ENCODE data around the gene SLC2A4.
A peak's percentile ranks its signal among the peaks of the same experiment; 100 is the strongest.

SLC2A4 gene

DNA sequence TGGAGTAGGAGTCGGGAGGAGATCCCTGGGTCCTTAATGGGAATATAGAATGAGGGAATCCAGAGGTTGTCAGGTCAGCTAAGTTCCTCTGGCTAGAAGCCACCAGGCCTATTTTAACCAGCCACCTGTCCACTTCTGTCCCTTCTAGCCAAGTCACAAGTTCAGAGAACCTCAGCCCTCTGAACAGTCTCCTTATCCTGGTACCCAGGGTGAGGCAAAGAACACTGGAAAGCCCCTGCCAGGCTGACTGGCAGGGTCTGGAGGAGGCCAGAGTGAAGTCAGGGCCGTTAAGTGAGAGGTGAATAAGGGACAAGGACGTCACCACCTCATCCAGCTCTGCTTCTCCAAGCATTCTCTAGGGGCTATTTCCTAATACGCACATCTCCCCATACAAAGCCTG, 32.7 kb upstream of the SLC2A4 start:
- DNase-seq (ENCODE audit: low read depth in 2 of 2): no peak

DNA sequence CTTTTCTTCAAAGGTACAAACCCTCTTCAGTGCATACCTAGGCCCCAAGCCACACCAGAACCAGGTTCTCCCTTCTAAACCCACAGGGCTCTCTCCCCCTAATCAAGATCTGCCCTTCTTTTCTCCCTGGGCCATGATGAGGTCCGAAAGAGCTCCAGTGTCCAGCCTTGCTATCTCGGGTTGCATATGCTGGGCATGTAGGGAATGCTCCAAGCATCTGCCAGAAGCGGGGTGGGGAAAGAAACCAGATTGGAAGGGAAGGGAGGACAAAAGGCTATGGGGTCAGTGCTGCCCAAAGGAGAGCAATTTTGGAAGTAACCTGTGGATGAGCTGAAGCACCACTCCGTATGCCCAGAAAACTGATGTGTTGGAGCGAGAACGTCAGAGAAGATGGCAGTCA, 32.3 kb upstream of the SLC2A4 start:
- no peak for DNase-seq (ENCODE audit: low read depth in 2 of 2)

DNA sequence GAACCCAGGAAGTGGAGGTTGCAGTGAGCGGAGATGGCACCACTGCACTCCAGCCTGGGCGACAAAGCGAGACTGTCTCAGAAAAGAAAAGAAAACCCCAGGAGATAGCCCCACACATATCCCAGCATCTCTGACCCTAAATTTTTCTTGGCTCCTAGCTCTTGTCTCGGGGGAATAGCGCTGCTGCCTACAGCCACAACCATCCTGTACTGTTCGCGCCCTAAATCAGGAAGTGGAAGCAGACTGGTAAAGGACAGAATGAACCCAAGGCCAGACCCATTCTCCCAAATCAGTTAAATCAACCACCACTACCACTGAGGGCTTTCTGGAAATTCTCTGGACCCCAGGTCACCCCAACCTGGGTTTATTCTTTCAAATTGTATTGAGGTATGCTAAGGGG, 31.7 kb upstream of the SLC2A4 start:
- no peak for DNase-seq (ENCODE audit: low read depth in 2 of 2)

DNA sequence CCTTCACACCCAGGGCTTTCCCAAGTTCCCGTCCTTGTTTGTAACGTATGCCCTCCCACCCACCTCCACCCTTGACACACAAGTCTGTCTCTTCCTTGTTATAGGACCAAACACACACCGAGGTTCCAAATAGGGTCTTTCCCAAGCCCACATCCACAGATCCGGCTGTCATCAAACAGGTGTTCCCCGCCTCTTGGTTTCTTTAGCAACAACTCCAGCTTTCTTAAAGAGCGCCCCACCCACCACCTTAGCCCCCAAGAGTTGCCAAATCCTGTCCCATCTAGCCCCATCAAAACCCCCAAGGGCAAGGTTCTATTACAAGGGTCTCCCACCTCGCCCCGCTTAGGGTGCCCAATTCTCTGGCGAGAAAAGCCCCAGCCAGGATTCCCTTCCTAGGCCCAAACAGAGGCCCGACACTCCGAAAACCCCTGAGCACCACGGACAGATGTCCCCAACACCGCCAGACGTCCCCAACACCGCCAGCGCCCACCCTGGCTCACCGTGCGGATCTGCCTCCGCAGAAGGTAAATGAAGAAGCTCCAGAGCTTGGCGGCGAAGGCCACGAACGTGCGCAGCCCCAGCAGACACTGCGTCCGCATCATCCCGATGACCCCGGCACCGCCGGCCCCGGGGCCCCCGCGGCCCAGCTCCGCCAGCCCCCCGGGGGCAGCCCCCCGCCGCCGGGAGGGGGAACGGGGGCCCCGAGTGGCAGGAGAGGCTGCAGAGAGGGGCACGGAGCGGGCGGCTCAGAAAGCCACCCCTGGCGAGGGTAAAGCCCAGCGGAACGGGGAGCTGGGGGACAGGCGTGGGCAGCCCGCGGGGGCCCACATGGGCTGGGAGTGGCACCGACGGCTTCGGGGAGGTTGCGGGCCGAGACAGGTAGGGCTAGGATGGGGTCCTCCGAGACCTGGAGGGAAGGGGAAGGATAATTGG, 30.6 kb upstream of the SLC2A4 start:
- DNase-seq (ENCODE audit: low read depth in 2 of 2): no peak

DNA sequence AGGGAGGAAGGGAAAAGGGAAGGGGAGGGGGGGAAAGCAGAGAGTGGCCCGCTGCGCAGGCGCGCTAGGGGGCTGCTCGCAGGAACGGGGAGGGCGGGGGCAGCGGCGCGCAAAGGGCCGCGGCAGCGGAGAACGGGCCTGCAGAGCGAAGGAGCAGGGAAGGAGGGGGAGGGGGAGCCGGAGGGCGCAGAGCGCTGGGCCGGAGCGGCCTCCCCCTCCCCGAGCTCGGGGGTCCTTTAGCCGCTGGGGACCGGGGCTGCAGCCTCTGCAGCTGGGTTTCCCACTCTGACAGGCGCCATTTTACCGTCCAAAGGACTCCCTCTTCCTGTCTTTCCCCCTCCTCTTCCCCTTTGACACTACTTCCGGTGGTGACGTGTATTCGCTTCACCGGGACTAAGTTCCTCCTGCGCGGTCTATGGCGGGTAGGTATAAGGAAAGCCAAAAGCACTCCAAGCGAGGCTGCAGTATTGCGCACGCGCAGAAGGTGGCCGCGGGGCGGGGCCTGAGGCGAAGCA, 29.8 kb upstream of the SLC2A4 start, which contains the start of gene CTDNEP1:
CTDNEP1 (minus strand) TSS at position 74 of the 515 bp plus-strand sequence. CDS start 438 bp downstream, outside the sequence.
- DNase-seq (ENCODE audit: low read depth in 2 of 2): peak; percentile 95 to 98

DNA sequence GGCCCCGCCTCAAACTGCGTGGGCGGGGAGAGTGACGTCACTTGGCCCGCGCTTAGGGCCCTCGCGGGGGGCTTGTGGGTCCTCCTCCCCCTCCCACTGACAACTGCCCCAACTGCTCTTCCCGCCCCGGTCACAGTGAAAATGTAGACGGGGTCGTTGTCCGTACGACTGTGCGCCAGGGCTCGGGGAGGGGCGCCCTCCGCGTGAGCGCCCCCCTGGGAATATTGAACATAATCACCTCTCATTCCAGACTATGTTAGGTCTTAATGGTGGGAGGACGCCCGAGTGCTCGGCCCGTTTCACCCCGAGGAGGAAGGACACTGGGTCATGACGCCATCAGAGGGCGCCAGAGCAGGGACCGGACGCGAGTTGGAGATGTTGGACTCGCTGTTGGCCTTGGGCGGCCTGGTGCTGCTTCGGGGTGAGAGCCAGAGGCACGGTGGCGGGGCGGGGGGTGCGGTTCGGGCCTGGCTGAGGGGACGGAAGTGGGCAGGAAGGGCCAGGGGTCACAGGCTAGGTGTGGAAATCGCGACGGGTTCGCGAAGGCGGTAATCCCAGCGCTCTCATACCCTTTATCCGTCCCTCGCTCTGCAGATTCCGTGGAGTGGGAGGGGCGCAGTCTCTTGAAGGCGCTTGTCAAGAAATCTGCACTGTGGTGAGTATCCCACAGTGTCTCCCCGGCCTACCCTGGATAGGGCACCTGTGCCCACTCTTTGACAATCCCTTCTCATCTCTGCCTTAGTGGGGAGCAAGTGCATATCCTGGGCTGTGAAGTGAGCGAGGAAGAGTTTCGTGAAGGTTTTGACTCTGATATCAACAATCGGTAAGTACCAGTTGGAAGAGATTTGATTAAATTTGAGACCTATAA, 29.1 kb upstream of the SLC2A4 start, which contains the start of gene ELP5:
ELP5 (plus strand) TSS at position 40 of the 868 bp plus-strand sequence; CDS start at position 376, 336 bp downstream.
- DNase-seq (ENCODE audit: low read depth in 2 of 2): peak; percentile 86 to 88

DNA sequence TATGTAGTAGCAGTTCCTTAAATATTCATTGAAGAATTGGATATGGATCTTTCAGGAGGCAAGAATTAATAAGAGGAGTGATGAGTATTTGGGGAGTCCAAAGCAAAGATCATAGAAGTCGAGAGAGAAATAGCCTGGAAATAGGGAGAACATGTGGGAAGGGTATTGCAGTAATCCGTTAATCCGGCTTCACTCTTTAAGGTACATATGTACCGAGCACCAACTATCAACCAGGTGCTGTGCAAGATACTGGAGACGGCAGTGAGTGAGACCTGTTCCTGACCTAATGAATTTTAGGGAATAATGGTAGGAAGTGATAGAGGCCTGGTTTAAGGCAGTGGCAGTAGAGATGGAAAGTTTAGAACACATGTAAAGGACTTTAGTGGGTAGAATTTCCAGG, 28.4 kb upstream of the SLC2A4 start:
- no peak for DNase-seq (ENCODE audit: low read depth in 2 of 2)

DNA sequence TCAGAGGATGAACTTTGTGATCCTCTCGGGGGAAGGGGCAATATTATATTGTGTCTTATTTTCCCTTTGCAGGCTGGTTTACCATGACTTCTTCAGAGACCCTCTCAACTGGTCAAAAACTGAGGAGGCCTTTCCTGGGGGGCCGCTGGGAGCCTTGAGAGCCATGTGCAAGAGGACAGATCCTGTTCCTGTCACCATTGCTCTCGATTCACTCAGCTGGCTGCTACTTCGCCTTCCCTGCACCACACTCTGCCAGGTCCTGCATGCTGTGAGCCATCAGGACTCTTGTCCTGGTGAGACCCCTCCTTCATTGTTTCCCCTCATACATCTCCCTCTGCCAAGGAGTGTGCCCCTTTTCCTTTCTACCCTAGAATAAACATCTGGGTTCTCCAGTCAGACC, 27.0 kb upstream of the SLC2A4 start:
- no peak for DNase-seq (ENCODE audit: low read depth in 2 of 2)

DNA sequence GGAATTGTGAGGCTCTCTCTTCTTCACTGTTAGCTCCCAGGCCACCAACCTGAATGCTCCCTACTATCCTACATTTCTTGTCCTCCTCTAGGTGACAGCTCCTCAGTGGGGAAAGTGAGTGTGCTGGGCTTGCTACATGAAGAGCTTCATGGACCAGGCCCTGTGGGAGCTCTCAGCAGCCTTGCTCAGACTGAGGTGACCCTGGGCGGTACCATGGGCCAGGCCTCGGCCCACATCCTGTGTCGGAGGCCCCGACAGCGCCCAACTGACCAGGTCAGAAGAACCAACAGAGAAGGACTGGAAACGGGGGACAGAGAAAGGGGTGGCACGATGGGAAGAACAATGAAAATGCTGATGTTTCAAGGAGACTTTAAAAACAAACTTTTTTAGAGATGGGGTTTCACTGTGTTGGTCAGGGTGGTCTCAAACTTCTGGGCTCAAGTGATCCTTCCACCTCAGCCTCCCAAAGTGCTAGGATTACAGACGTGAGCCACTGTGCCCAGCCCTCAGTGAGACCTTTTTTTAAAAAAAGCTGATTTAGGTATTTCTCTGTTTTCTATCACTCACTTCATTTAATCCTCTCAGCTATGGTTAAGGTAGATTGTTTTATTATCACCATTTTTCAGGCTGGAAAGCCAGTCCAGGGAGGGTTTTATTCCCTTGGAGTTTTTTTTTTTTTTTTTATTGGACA, 24.6 kb upstream of the SLC2A4 start:
- DNase-seq (ENCODE audit: low read depth in 2 of 2): no peak

DNA sequence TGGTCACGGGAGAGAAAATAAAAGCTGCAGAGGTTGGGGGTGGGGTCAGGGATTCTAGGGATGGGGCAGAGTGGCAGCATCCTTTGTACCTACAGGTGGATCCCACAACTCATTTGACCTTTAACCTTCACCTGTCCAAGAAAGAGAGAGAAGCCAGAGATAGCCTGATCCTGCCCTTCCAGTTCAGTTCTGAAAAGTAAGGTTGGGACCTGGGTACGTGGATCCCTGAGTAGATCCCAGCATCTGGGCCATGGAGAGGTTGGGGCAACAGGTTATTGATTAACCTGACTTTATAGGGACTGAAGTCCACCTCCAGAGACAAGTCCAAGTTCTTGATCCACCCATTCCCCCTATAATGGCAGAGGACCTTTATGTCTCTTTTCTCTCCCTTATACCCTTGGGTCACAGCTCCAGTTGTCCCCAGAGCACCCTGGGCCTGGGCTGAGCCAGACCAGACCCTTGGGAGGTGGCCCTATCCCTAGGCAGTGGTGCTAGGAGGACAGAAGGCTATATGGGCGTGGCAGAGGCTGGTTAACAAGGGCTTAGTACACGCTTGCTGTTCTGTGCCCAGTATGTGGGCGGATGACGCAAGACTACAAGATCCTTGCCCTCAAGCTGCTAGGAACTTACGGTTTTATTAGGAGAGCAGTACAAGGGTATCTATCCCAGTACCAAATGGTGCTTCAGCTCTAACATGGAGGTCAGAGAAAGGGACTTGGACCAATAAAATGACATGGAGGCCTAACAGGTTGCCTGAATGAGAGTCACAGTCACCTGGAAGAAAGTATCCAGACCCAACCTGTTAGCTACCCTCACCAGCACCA, 22.6 kb upstream of the SLC2A4 start:
- no peak for DNase-seq (ENCODE audit: low read depth in 2 of 2)

DNA sequence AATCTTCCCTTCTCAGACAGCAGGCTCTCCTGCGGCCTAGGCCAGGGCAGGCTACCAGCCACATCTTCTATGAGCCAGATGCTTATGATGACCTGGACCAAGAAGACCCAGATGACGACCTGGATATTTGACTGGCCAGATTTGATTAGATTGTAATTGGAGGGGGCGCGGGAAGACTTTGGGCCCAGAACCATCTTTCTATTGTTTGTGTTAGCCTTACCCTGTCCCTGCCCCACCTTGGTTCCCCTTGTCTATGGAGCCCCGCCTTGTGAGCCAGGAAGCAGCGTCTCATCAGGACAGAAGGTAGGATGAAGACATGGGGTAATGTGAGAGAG, 22.0 kb upstream of the SLC2A4 start:
- no peak for DNase-seq (ENCODE audit: low read depth in 2 of 2)

DNA sequence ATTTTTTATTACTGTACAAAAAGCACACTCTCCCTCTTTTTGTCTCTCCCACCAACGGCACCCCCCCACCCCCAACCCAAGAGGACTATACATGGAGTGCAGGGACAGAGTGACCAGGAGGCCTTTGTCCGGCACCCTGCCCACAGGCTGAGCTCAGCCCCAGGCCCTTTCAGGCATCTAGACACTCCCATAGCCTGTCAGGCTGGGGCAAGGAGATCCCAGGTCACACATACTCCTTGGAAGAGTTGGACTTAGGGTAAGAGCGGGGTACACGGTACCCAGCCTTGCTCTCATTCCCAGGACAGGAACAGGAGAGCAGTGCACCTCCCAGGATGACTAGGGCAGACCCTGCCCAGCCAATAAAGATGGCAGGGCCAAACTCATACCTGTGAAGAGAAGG, 21.4 kb upstream of the SLC2A4 start:
- no peak for DNase-seq (ENCODE audit: low read depth in 2 of 2)

DNA sequence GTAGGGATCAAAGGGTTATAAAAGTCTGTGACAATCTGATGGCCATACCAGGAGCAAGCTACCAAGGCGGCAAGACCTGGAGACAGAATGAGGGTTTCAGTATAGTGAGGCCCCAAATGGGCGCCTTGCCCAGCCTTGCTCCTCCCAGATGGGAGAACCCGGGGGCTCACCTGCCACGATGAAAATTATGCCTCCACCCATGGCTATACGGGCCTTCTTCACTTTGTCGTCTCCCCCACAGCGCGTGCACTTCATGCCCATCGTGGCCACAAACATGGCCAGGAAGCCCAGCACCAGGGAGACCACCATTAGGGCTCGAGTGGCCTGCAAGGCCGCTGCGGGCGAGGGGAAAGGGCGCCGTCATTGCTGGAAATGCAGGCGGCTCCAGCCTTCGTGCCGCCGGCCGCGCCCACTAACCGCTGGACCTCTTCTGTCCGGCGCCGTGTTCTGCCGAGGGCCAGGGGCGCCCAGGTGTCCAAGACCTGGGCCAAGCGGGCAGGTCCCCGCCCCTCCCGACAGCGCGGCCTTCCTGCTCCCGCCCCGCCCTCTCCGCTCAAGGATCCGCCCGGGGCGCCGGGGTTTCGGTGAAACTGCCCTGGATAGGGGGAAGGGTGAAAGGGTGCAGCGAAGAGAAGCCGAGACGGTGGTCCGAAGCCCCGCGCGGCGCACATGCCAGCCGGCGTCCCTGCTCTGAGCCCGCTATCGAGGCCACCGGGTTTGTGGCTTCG, 20.7 kb upstream of the SLC2A4 start:
- DNase-seq (ENCODE audit: low read depth in 2 of 2): no peak

DNA sequence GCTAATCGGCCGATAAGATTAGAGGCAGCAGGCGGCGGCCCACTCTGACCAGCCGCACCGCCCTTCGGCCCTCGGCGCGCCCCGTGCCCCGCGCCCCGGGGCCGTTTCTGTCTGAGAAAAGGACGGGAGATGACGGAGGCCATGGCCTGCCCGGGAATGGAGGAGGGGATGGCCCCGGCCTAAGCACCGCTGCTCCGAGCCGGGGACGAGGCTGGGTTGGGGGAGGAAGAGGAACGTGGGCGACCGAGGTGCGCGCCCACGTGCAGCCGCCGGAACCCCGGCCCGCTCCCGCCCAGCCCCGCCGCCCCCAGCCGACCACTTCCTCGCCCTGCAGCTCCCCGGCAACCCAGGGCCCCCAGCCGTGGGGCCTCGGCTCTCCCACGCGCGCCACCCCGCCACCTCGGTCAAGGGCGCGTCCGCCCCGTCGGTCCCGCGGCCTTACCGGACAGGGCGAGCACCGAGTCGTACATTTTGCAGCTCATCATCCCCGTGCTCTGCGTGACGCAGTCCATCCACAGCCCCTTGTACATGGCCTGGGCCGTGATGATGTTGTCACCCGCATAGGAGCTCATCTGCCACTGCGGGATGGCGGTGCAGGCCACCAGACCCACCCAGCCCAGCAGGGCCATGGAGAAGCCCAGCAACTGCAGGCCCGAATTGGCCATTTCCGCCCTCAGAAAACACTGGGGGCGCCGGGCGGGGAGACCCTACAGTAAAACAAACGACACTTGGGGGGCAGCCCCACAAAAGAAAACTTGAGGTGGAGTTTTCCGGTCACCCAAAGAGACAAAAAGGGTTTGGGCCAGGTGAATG, 19.9 kb upstream of the SLC2A4 start:
- no peak for DNase-seq (ENCODE audit: low read depth in 2 of 2)

DNA sequence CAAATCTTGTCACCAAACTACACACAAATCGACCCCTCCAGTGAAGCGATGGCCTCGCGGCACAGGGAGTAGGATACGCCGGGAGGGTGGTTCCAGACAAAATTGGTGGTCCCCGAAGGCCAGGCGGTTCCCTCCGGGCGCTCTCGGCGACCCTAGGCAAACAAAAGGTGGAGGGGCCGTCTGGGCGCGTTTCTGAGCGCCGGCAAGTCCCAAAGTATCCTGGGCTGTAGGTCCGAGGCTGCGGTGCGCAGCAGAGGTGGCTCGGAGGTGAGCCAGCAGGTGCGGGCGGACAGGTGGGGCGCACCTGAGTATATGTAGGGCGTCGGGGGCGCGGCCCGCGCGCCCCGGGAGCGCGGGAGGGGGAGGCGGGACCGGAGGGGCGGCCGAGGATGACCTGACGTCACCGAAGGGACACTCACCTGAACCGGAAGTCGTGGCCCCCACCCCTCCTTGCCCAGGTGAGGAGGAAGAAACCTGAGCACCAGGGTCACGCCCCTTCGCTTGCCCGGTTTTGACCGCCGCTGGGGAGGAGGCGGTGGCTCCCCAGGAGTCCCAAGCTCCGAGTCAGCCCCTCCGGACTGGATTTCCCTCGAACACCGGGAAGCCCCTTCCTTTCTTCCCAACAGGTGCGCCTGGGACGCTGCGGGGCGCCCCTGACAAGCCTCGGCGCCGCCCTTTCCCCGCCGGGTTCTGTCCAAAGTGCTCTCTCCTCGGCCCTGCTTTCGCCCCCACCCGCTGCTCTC, 19.2 kb upstream of the SLC2A4 start, which contains the start of gene CLDN7:
CLDN7 (minus strand) TSS at position 287 of the 743 bp plus-strand sequence. CDS start 435 bp downstream, outside the sequence.
- no peak for DNase-seq (ENCODE audit: low read depth in 2 of 2)

DNA sequence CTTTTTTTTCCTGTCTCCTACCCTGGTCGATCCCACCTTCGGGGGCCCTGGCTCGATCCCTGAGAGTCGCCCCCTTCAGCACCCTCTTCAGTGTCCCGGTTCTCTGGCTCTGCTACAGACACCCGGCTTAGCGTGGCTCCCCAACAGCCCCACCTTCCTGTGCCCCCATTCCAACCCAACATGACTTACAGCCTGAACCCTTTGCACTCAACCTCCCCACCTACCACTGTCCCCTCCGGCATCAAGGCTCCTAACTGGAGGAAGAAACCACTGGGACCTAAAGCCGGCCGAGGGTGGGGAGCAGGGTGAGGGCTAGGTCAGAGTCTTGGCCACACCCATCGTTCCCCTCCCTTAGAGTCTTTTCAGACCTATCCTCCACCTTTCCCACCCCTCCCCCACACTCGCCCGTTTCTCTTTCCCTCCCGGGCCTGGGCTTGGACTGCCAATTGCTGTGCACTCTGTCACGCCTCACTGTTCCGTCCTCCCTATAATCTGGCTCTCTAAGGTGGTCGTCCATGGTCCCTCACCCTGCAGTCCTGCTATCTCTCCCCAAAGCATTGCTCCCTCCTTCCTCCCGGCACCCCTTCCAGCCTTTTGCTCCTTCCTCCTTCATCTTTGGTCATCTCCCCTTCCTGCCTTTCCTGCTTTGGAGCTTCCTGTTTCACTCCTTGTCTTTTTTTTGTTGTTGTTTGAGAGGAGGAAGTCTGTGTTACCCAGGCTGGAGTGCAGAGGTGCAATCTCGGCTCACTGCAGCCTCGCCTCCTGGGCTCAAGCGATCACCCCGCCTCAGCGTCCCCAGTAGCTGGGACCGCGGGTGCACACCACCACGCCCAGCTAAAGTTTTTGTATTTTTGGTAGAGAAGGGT, 18.4 kb upstream of the SLC2A4 start:
- DNase-seq (ENCODE audit: low read depth in 2 of 2): no peak

DNA sequence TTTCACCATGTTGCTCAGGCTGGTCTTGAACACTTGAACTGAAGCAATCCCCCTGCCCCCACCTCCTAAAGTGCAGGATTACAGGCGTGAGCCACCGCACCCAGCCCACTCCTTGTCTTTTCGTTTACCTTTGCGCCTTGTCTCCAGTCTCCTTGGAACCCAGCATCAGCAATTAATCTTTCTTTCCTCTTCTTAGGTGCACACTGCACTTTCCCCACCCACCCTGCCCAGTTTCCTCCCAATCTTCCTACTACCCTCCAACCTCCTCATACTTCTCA, 17.8 kb upstream of the SLC2A4 start:
- DNase-seq (ENCODE audit: low read depth in 2 of 2): no peak

DNA sequence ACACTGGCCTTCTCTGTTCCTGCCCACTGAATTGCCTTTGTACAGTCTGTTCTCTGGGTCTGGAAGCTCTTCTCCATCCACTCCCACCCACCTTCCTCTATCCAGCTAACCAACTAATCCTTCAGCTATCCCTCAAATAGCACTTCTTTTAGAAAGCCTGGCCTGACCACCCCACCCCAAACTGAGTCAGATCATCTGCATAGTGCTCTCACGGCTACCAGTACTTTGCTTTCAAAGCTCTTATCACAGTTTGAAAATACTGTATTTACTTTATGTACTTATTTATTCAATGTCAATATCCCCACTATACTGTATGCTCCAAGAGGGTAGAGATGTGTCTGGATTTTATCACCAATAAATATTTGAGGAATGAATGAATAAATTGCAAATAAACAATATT, 14.7 kb upstream of the SLC2A4 start:
- DNase-seq (ENCODE audit: low read depth in 2 of 2): no peak

Data from stimulated activated CD8-positive, alpha-beta memory T cell treated with anti-CD3 and anti-CD28 coated beads, Interleukin-15, amount 100 ng/mL, for 48 hours (primary cell).